NCI-H146 treated with DMSO at 0.1 percent for 48 hours (cell line): Measurements from ENCODE around the gene AMH.
A peak's percentile ranks its signal among the peaks of the same experiment; 100 is the strongest.

Source experiments
- DNase-seq: peaks from one replicate; lab custom pipeline; 2025; ENCODE audit not compliant: unreplicated experiment; lab: John Stamatoyannopoulos, UW

The AMH gene

GRCh38 chr19:2282862-2283237 is 33.7 kb downstream of the AMH start:
- DNase-seq = no peak

GRCh38 chr19:2283835-2284507 is 34.8 kb downstream of the AMH start:
- DNase-seq = no peak

GRCh38 chr19:2286402-2287140 is 37.4 kb downstream of the AMH start:
- DNase-seq = no peak

- DNase-seq = no peak
These were observed 38.6 kb downstream of the AMH start for GRCh38 chr19:2287585-2288337.

GRCh38 chr19:2288338-2288817 is 39.3 kb downstream of the AMH start:
- DNase-seq = no peak

- DNase-seq = no peak
These were observed 39.9 kb downstream of the AMH start for GRCh38 chr19:2288818-2289713.

GRCh38 chr19:2289714-2290435 is 40.8 kb downstream of the AMH start:
- peak; percentile 9 for DNase-seq

- peak; percentile 50 for DNase-seq
These were observed 41.5 kb downstream of the AMH start for GRCh38 chr19:2290441-2291184.

GRCh38 chr19:2291185-2291751 is 42.1 kb downstream of the AMH start:
- DNase-seq = no peak

GRCh38 chr19:2294687-2295335 is 45.7 kb downstream of the AMH start:
- no peak for DNase-seq

GRCh38 chr19:2296141-2296540 is 47.0 kb downstream of the AMH start:
- no peak for DNase-seq

GRCh38 chr19:2300533-2300932 is 51.4 kb downstream of the AMH start:
- DNase-seq = no peak
